H9 (cell line): ENCODE results near the gene CCNB2. TPM values are rescaled to one million over a fixed set of nuclear protein-coding genes. Genes with fewer than 3 reads are reported as not detected.
A peak's percentile ranks its signal among the peaks of the same experiment; 100 is the strongest.

Experiments used
- DNase-seq: peaks from one replicate; pipeline ENCODE4 v3.0.0-alpha.2; 2017
- H2AFZ ChIP-seq: one replicate; pipeline ENCODE4 v1.6.1; 2013; ENCODE audit warnings: mild to moderate bottlenecking, low read length, control low read depth, moderate library complexity
- H2AK5ac ChIP-seq: 2 replicates; pipeline ENCODE4 v1.6.1; 2013; ENCODE audit warnings: low read length, control low read depth, mixed read lengths; ENCODE audit not compliant: insufficient read length
- H2BK120ac ChIP-seq: one replicate; pipeline ENCODE4 v1.6.1; 2013; ENCODE audit warnings: low read depth, mild to moderate bottlenecking, low read length, control low read depth, inconsistent platforms; ENCODE audit not compliant: poor library complexity, severe bottlenecking
- H2BK12ac ChIP-seq: 2 replicates; pipeline ENCODE4 v1.6.1; 2013; ENCODE audit warnings: low read length, control low read depth, mixed read lengths, low read depth; ENCODE audit not compliant: insufficient read length
- H2BK15ac ChIP-seq: 2 replicates; pipeline ENCODE4 v1.6.1; 2013; ENCODE audit warnings: low read depth, low read length, control low read depth
- H2BK20ac ChIP-seq: one replicate; pipeline ENCODE4 v1.6.1; 2013; ENCODE audit warnings: low read depth, mild to moderate bottlenecking, low read length, control low read depth, inconsistent platforms; ENCODE audit not compliant: poor library complexity, severe bottlenecking
- H2BK5ac ChIP-seq: 2 replicates; pipeline ENCODE4 v1.6.1; 2013; ENCODE audit warnings: low read length, control low read depth, mixed read lengths; ENCODE audit not compliant: insufficient read length
- H3K14ac ChIP-seq: 2 replicates; pipeline ENCODE4 v1.6.1; 2013; ENCODE audit warnings: low read length, control low read depth; ENCODE audit not compliant: insufficient read depth
- H3K18ac ChIP-seq: 2 replicates; pipeline ENCODE4 v1.6.1; 2013; ENCODE audit warnings: low read depth, mild to moderate bottlenecking, mixed read lengths, low read length, control low read depth; ENCODE audit not compliant: insufficient read length
- H3K23ac ChIP-seq: 2 replicates; pipeline ENCODE4 v1.6.1; 2013; ENCODE audit warnings: low read length, control low read depth, mixed read lengths, low read depth; ENCODE audit not compliant: insufficient read length
- H3K23me2 ChIP-seq: 2 replicates; pipeline ENCODE4 v1.6.1; 2013; ENCODE audit warnings: low read depth, mild to moderate bottlenecking, mixed read lengths, low read length, control low read depth; ENCODE audit not compliant: insufficient read length, poor library complexity, severe bottlenecking
- H3K27ac ChIP-seq: 2 replicates; pipeline ENCODE4 v1.5.1; 2013; ENCODE audit warnings: low read length, control low read depth, mixed read lengths, low read depth; ENCODE audit not compliant: insufficient read length
- H3K27me3 ChIP-seq: 2 replicates; pipeline ENCODE4 v1.6.1; 2013; ENCODE audit warnings: low read length, control low read depth, inconsistent platforms; ENCODE audit not compliant: insufficient read depth
- H3K4ac ChIP-seq: 2 replicates; pipeline ENCODE4 v1.6.1; 2013; ENCODE audit warnings: low read depth, mild to moderate bottlenecking, control low read depth, inconsistent platforms, low read length, moderate library complexity
- H3K4me1 ChIP-seq: 2 replicates; pipeline ENCODE4 v1.6.1; 2013; ENCODE audit warnings: low read length, control low read depth, inconsistent platforms; ENCODE audit not compliant: insufficient read depth
- H3K4me2 ChIP-seq: 2 replicates; pipeline ENCODE4 v1.6.1; 2013; ENCODE audit warnings: low read length, control low read depth, mixed read lengths; ENCODE audit not compliant: insufficient read length, insufficient read depth
- H3K56ac ChIP-seq: 2 replicates; pipeline ENCODE4 v1.6.1; 2013; ENCODE audit warnings: low read depth, mild to moderate bottlenecking, mixed read lengths, low read length, control low read depth; ENCODE audit not compliant: insufficient read length
- H3K79me1 ChIP-seq: 2 replicates; pipeline ENCODE4 v1.6.1; 2013; ENCODE audit warnings: low read depth, mild to moderate bottlenecking, moderate library complexity, low read length, control low read depth, inconsistent platforms; ENCODE audit not compliant: insufficient read depth, poor library complexity, severe bottlenecking
- H3K79me2 ChIP-seq: 2 replicates; pipeline ENCODE4 v1.6.1; 2013; ENCODE audit warnings: low read length, control low read depth, inconsistent platforms; ENCODE audit not compliant: insufficient read depth
- H3K9ac ChIP-seq: 2 replicates; pipeline ENCODE4 v1.6.1; 2013; ENCODE audit warnings: low read length, control low read depth, mixed read lengths; ENCODE audit not compliant: insufficient read length; ENCODE audit errors: extremely low read depth
- H3K9me3 ChIP-seq: one replicate; pipeline ENCODE4 v1.6.1; 2013; ENCODE audit warnings: low read depth, low read length, inconsistent platforms; ENCODE audit not compliant: control insufficient read depth
- H3T11ph ChIP-seq: one replicate; pipeline ENCODE4 v1.6.1; 2013; ENCODE audit warnings: mild to moderate bottlenecking, low read length, control low read depth, inconsistent platforms
- H4K20me1 ChIP-seq: one replicate; pipeline ENCODE4 v1.6.1; 2013; ENCODE audit not compliant: control insufficient read depth, insufficient read length, insufficient read depth
- H4K5ac ChIP-seq: 2 replicates; pipeline ENCODE4 v1.6.1; 2013; ENCODE audit warnings: low read depth, mild to moderate bottlenecking, mixed read lengths, low read length, control low read depth; ENCODE audit not compliant: insufficient read length
- H4K8ac ChIP-seq: replicated peaks from 2 replicates; pipeline ENCODE4 v1.6.1; 2013; ENCODE audit warnings: low read length, control low read depth, mixed read lengths, low read depth; ENCODE audit not compliant: insufficient read length
- H4K91ac ChIP-seq: 2 replicates; pipeline ENCODE4 v1.6.1; 2013; ENCODE audit warnings: low read depth, mild to moderate bottlenecking, moderate library complexity, mixed read lengths, low read length, control low read depth; ENCODE audit not compliant: insufficient read length
- H3K27ac Mint-ChIP-seq, 3 experiments: 2 replicates in 2 of 3; 3 replicates in 1 of 3; pipeline ENCODE4 v1.8.0; 2020 to 2021; ENCODE audit warnings: mixed read lengths in 3 of 3, mild to moderate bottlenecking in 1 of 3, moderate library complexity in 1 of 3
- H3K27me3 Mint-ChIP-seq: 2 replicates; pipeline ENCODE4 v1.8.0; 2021; ENCODE audit warnings: low read depth, mild to moderate bottlenecking, moderate library complexity, mixed read lengths
- H3K36me3 Mint-ChIP-seq, 3 experiments: 2 replicates in 2 of 3; 3 replicates in 1 of 3; pipeline ENCODE4 v1.8.0; 2020 to 2021; ENCODE audit warnings: low read depth in 3 of 3, mixed read lengths in 3 of 3; ENCODE audit not compliant: insufficient read depth in 1 of 3
- H3K4me1 Mint-ChIP-seq, 2 experiments: 2 replicates each; pipeline ENCODE4 v1.8.0; 2020; ENCODE audit warnings: mixed read lengths in 2 of 2
- H3K4me3 Mint-ChIP-seq, 2 experiments: 2 replicates in 1 of 2; 3 replicates in 1 of 2; pipeline ENCODE4 v1.8.0; 2020 to 2021; ENCODE audit warnings: mild to moderate bottlenecking in 2 of 2, mixed read lengths in 2 of 2, moderate library complexity in 1 of 2
- H3K9me3 Mint-ChIP-seq, 2 experiments: 2 replicates in 1 of 2; 3 replicates in 1 of 2; pipeline ENCODE4 v1.8.0; 2020; ENCODE audit warnings: mild to moderate bottlenecking in 2 of 2, mixed read lengths in 2 of 2, moderate library complexity in 1 of 2
- CTCF ChIP-seq: fragments of 200-600 bp; sonication (generic); conservative IDR thresholded peaks from 3 replicates; pipeline ENCODE4 v1.8.0; 2021; ENCODE audit warnings: antibody characterized with exemption, mild to moderate bottlenecking
- WGBS: extraction: QIAGEN DNeasy Blood & Tissue Kit; methylation state at CpG from one replicate; pipeline ENCODE4 v1.1.7; 2013; ENCODE audit warnings: missing lambda C conversion rate, low lambda C conversion rate, mixed read lengths; ENCODE audit not compliant: insufficient read length; ENCODE audit errors: extremely low coverage; 5-methylcytosine and 5-hydroxymethylcytosine counted together
- total RNA-seq: library from RNA; stranded (reverse); gene quantifications from 2 replicates; pipeline ENCODE4 v1.2.1, GENCODE V29; 2021

CCNB2 gene
- total RNA-seq, 1 experiment from 2014 or later = 122 TPM

- no peak overlapping the region for H4K5ac ChIP-seq
- H3K23me2 ChIP-seq = no peaks in the 10 kb centered on the region
- no peak overlapping the region for H2AFZ ChIP-seq
- no peak overlapping the region for H4K8ac ChIP-seq
- H3K27ac Mint-ChIP-seq = peak overlapping the region in 2 of 3 experiments; percentile 74 to 79; a peak in 4 of 7 replicates
- TF ChIP-seq CTCF = no peak
- no peaks in the 10 kb centered on the region for H3K79me1 ChIP-seq
- no peak overlapping the region for H3K4me2 ChIP-seq
- no peak overlapping the region for H2BK120ac ChIP-seq
- no peaks in the 10 kb centered on the region for H3K9me3 ChIP-seq
- no peak overlapping the region for H3K14ac ChIP-seq
- H3K4me3 Mint-ChIP-seq = no peak overlapping the region
- H3K56ac ChIP-seq = no peak overlapping the region
- peaks cover 10 to 16% of the 10 kb centered on the region in 2 experiments for H3K4me1 Mint-ChIP-seq
- H3K18ac ChIP-seq = no peak overlapping the region
- no peaks in the 10 kb centered on the region for H4K20me1 ChIP-seq
- no peak overlapping the region for H3K27ac ChIP-seq
- H2AK5ac ChIP-seq = no peak overlapping the region
- no peak overlapping the region for H2BK15ac ChIP-seq
- no peak overlapping the region for H2BK12ac ChIP-seq
- no peak overlapping the region for H2BK5ac ChIP-seq
- H3K9ac ChIP-seq = no peak overlapping the region
- no peaks in the 10 kb centered on the region for H3K79me2 ChIP-seq
- peak; percentile 48 for DNase-seq
- H3K27me3 ChIP-seq = no peaks in the 10 kb centered on the region
- peaks cover 7 to 75% (median 37%) of the 10 kb centered on the region in 3 experiments; a peak in 6 of 7 replicates for H3K36me3 Mint-ChIP-seq
- H3K23ac ChIP-seq = no peak overlapping the region
- no peak overlapping the region for H2BK20ac ChIP-seq
- H3K4ac ChIP-seq = no peak overlapping the region
- H4K91ac ChIP-seq = no peak overlapping the region
- H3K9me3 Mint-ChIP-seq = no peaks in the 10 kb centered on the region
- H3K27me3 Mint-ChIP-seq = no peaks in the 10 kb centered on the region
- WGBS = no CpG with 5 or more reads among the region's 12 CpGs
- 0 out of 2 replicates have a peak, but pooled peaks cover 2% of the 10 kb centered on the region for H3K4me1 ChIP-seq
- no peak overlapping the region for H3T11ph ChIP-seq
These were observed 65.5 kb downstream of the CCNB2 start for GRCh38 chr15:59170295-59171066.
